Occipital lobe (tissue), 2 donors: ENCODE results near the gene DYDC2. TPM values are rescaled to one million over a fixed set of nuclear protein-coding genes. Genes with fewer than 3 reads are reported as not detected.
"Not testable (repeated sequence)": the region's sequence is repeated elsewhere in the genome, so short reads cannot be mapped to it uniquely, and the experiment has no call there.

ENCODE experiments used
- DNase-seq: peaks from one replicate; lab custom pipeline; 2025; lab: John Stamatoyannopoulos, UW
- total RNA-seq: library from RNA; depleted of rRNA; stranded (reverse); fragments of >200 nt; gene quantifications from one replicate; pipeline ENCODE4 v1.2.3, GENCODE V29; 2014

The DYDC2 gene
- total RNA-seq, 1 donor from 2014 or later, result 1.4 TPM

- DNase-seq, result no peak
These were observed 56.9 kb downstream of the DYDC2 start for GRCh38 chr10:80413271-80413996.

GRCh38 chr10:80414142-80414895 is 57.7 kb downstream of the DYDC2 start:
- DNase-seq, result no peak

- DNase-seq, result peak; percentile 28
These were observed 59.3 kb downstream of the DYDC2 start for GRCh38 chr10:80415734-80416478.

GRCh38 chr10:80416479-80417098 is 60.0 kb downstream of the DYDC2 start:
- DNase-seq, result no peak

- DNase-seq, result not testable (repeated sequence)
These were observed 60.7 kb downstream of the DYDC2 start for GRCh38 chr10:80417256-80417655.

Other genes with a start within 250 kb of the DYDC2 start
- gene PLAC9, start 224.1 kb upstream of the DYDC2 start, total RNA-seq, result 1.6 TPM
- gene ANXA11, start 151.2 kb upstream of the DYDC2 start, total RNA-seq, result 2.3 TPM
- gene MAT1A, start 67.1 kb upstream of the DYDC2 start, total RNA-seq, result not detected
- not detected for gene DYDC1, start within 50 bp of the DYDC2 start, total RNA-seq
- gene PRXL2A, start 51.8 kb downstream of the DYDC2 start, total RNA-seq, result 70.5 TPM
- 35.7 TPM for gene TSPAN14, start 97.5 kb downstream of the DYDC2 start, total RNA-seq
- gene SH2D4B, start 181.1 kb downstream of the DYDC2 start, total RNA-seq, result 1.4 TPM